GM23338 (cell line): ENCODE measurements around the gene GZF1. TPM values are rescaled to one million over a fixed set of nuclear protein-coding genes. Genes with fewer than 3 reads are reported as not detected.

Source experiments
- ATAC-seq: fragments of 200-7000 bp; cut with Tn5 transposase; 3 replicates; pipeline ENCODE4 v1.9.1; 2020
- DNase-seq: peaks from one replicate; pipeline ENCODE4 v3.0.0-alpha.2; 2015; ENCODE audit warnings: low spot score
- H2AFZ ChIP-seq: fragments of 200-600 bp; sonication (generic); 2 replicates; pipeline ENCODE4 v1.8.0; 2016; ENCODE audit warnings: antibody characterized with exemption, mild to moderate bottlenecking, moderate library complexity
- H3F3A ChIP-seq: fragments of 200-600 bp; sonication (generic); replicated peaks from 2 replicates; pipeline ENCODE4 v1.8.0; 2017; ENCODE audit warnings: antibody characterized with exemption, mixed run types, low read depth
- H3K27ac ChIP-seq: fragments of 200-600 bp; sonication (generic); 2 replicates; pipeline ENCODE4 v1.6.1; 2016; ENCODE audit warnings: low read depth
- H3K27me3 ChIP-seq: fragments of 200-600 bp; sonication (generic); 2 replicates; pipeline ENCODE4 v1.8.0; 2016; ENCODE audit warnings: mild to moderate bottlenecking, mixed run types, moderate library complexity; ENCODE audit not compliant: insufficient read depth
- H3K36me3 ChIP-seq: fragments of 200-600 bp; sonication (generic); 2 replicates; pipeline ENCODE4 v1.8.0; 2016; ENCODE audit warnings: mild to moderate bottlenecking; ENCODE audit not compliant: insufficient read depth
- H3K4me1 ChIP-seq: fragments of 200-600 bp; sonication (generic); 2 replicates; pipeline ENCODE4 v1.8.0; 2016; ENCODE audit warnings: mild to moderate bottlenecking, moderate library complexity; ENCODE audit not compliant: insufficient read depth
- H3K4me2 ChIP-seq: fragments of 200-600 bp; sonication (generic); 2 replicates; pipeline ENCODE4 v1.7.1; 2017; ENCODE audit warnings: mixed run types
- H3K4me3 ChIP-seq: fragments of 200-600 bp; sonication (generic); 2 replicates; pipeline ENCODE4 v1.6.1; 2016; ENCODE audit warnings: mixed run types
- H3K79me2 ChIP-seq: fragments of 200-600 bp; sonication (generic); replicated peaks from 2 replicates; pipeline ENCODE4 v1.8.0; 2017; ENCODE audit warnings: mild to moderate bottlenecking; ENCODE audit not compliant: insufficient read depth
- H3K9me2 ChIP-seq: fragments of 200-600 bp; sonication (generic); 2 replicates; pipeline ENCODE4 v1.8.0; 2017; ENCODE audit not compliant: insufficient read depth
- H4K20me1 ChIP-seq: fragments of 200-600 bp; sonication (generic); replicated peaks from 2 replicates; pipeline ENCODE4 v1.8.0; 2017; ENCODE audit warnings: mild to moderate bottlenecking; ENCODE audit not compliant: insufficient read depth
- H3K27ac Mint-ChIP-seq: 2 replicates; pipeline ENCODE4 v1.8.0; 2020; ENCODE audit warnings: inconsistent platforms, mild to moderate bottlenecking, moderate library complexity, mixed read lengths
- H3K27me3 Mint-ChIP-seq: 3 replicates; pipeline ENCODE4 v1.8.0; 2022; ENCODE audit warnings: low read depth, mild to moderate bottlenecking, moderate library complexity, mixed read lengths, inconsistent platforms; ENCODE audit not compliant: insufficient read depth, poor library complexity
- H3K36me3 Mint-ChIP-seq: 3 replicates; pipeline ENCODE4 v1.8.0; 2021; ENCODE audit warnings: low read depth, mild to moderate bottlenecking, inconsistent platforms, moderate library complexity, mixed read lengths
- H3K4me1 Mint-ChIP-seq: 3 replicates; pipeline ENCODE4 v1.8.0; 2020; ENCODE audit warnings: mild to moderate bottlenecking, inconsistent platforms, mixed read lengths
- H3K4me3 Mint-ChIP-seq: 3 replicates; pipeline ENCODE4 v1.8.0; 2021; ENCODE audit warnings: moderate library complexity, mild to moderate bottlenecking, inconsistent platforms, mixed read lengths
- H3K9me3 Mint-ChIP-seq: 3 replicates; pipeline ENCODE4 v1.8.0; 2020; ENCODE audit warnings: moderate library complexity, mild to moderate bottlenecking, inconsistent platforms, mixed read lengths
- CREB1 ChIP-seq: fragments of 250-450 bp; sonication (Bioruptor Pico); IDR thresholded peaks from 2 replicates; pipeline ENCODE4 v1.5.0; 2020; ENCODE audit warnings: low read depth, mild to moderate bottlenecking, moderate library complexity
- EZH2 ChIP-seq: fragments of 200-600 bp; sonication (generic); IDR thresholded peaks from one replicate; pipeline ENCODE4 v1.8.0; 2017; ENCODE audit warnings: antibody characterized with exemption, mild to moderate bottlenecking, low read depth; ENCODE audit not compliant: unreplicated experiment
- EZH2phosphoT487 ChIP-seq: fragments of 200-600 bp; sonication (generic); IDR thresholded peaks from one replicate; pipeline ENCODE4 v1.8.1; 2018; ENCODE audit warnings: antibody characterized with exemption; ENCODE audit not compliant: unreplicated experiment
- JUNB ChIP-seq: IDR thresholded peaks from one replicate; pipeline ENCODE4 v1.6.1; 2016; ENCODE audit warnings: antibody characterized with exemption; ENCODE audit not compliant: unreplicated experiment
- NANOG ChIP-seq: IDR thresholded peaks from 2 replicates; pipeline ENCODE4 v1.6.1; 2016; ENCODE audit warnings: antibody characterized with exemption, borderline replicate concordance
- POLR2AphosphoS5 ChIP-seq: IDR thresholded peaks from 2 replicates; pipeline ENCODE4 v1.6.1; 2016; ENCODE audit warnings: antibody characterized with exemption, low read depth
- STAT1 ChIP-seq: IDR thresholded peaks from one replicate; pipeline ENCODE4 v1.6.1; 2016; ENCODE audit warnings: antibody characterized with exemption; ENCODE audit not compliant: unreplicated experiment
- ZNF114 ChIP-seq: fragments of 250-450 bp; sonication (Bioruptor Pico); IDR thresholded peaks from 2 replicates; pipeline ENCODE4 v1.5.0; 2020; ENCODE audit warnings: mild to moderate bottlenecking, moderate library complexity
- ZNF331 ChIP-seq: fragments of 250-450 bp; sonication (Bioruptor Pico); IDR thresholded peaks from 2 replicates; pipeline ENCODE4 v1.5.0; 2020; ENCODE audit warnings: low read depth, mild to moderate bottlenecking, moderate library complexity
- polyA plus RNA-seq: library from polyadenylated mRNA; unstranded; fragments of >200 nt; fragmentation: Nextera tagmentation; extraction: Ambion mirVana; gene quantifications from 2 replicates; pipeline ENCODE4 v1.2.1, GENCODE V29; 2016
- total RNA-seq: library from RNA; depleted of rRNA; stranded (reverse); fragments of >200 nt; shearing (Covaris generic); gene quantifications from 2 replicates; pipeline ENCODE4 v1.2.3, GENCODE V29; 2014
- TF ChIP-seq, protein P1 (sequence below): fragments of 250-450 bp; sonication (Bioruptor Pico); IDR thresholded peaks from 2 replicates; pipeline ENCODE4 v1.5.0; 2020; ENCODE audit warnings: mild to moderate bottlenecking, moderate library complexity
- TF ChIP-seq, protein P2 (sequence below): IDR thresholded peaks from 2 replicates; pipeline ENCODE4 v1.6.1; 2016; ENCODE audit warnings: antibody characterized with exemption
- TF ChIP-seq, protein P3 (sequence below), 2 experiments: fragments of 200-600 bp in 1 of 2; sonication (generic) in 1 of 2; conservative IDR thresholded peaks; 2 replicates each; pipeline versions ENCODE4 v1.5.1 to v1.6.1; 2016 to 2017; ENCODE audit warnings: antibody characterized with exemption in 2 of 2, low read depth in 2 of 2, mild to moderate bottlenecking in 2 of 2, moderate library complexity in 1 of 2
- TF ChIP-seq, protein P4 (sequence below): IDR thresholded peaks from one replicate; pipeline ENCODE4 v1.6.1; 2018; ENCODE audit warnings: antibody characterized with exemption; ENCODE audit not compliant: unreplicated experiment

GZF1 gene
- total and polyA plus RNA-seq, 2 experiments from 2014 or later, result 4.2 to 15.7 TPM

DNA sequence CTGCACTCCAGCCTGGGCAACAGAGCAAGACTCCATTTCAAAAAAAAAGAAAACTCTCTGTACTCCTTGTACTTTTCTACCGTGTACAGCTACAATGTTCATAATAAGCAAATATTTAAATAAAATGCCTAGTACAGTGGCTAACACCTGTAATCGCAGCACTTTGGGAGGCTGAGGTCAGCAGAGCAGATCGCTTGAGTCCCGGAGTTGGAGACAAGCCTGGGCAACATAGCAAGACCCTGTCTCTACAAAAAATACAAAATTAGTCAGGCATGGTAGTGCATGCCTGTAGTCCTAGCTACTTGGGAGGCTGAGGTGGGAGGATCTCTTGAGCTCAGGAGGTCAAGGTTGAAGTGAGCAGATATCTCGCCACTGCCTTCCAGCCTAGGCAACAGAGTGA, 53.6 kb downstream of the GZF1 start:
- ATAC-seq (no peak), DNase-seq (no peak)
- Histone ChIP-seq H3K36me3 (no peaks in the 10 kb centered on the region), H3K4me2 (no peak overlapping the region), H2AFZ (no peak overlapping the region), H3K27me3 (no peaks in the 10 kb centered on the region), H3K27ac (no peak overlapping the region), H3K9me2 (no peaks in the 10 kb centered on the region), H4K20me1 (peaks cover 48% of the 10 kb centered on the region), H3K4me3 (no peak overlapping the region), H3F3A (no peaks in the 10 kb centered on the region), H3K79me2 (peaks cover 100% of the 10 kb centered on the region), H3K4me1 (peaks cover 11% of the 10 kb centered on the region)
- Mint-ChIP-seq H3K4me3 (no peak overlapping the region), H3K36me3 (no peaks in the 10 kb centered on the region; the same call in 2 of the 3 replicates), H3K9me3 (no peaks in the 10 kb centered on the region), H3K27me3 (no peaks in the 10 kb centered on the region), H3K4me1 (peaks cover 19% of the 10 kb centered on the region), H3K27ac (no peak overlapping the region)
- no peak for TF ChIP-seq STAT1
- TF ChIP-seq EZH2, result no peak
- no peak for TF ChIP-seq ZNF114 (CRISPR knock-in tag)
- TF ChIP-seq CREB1 (CRISPR knock-in tag), result no peak
- no peak for TF ChIP-seq NANOG
- TF ChIP-seq, protein P1, sequence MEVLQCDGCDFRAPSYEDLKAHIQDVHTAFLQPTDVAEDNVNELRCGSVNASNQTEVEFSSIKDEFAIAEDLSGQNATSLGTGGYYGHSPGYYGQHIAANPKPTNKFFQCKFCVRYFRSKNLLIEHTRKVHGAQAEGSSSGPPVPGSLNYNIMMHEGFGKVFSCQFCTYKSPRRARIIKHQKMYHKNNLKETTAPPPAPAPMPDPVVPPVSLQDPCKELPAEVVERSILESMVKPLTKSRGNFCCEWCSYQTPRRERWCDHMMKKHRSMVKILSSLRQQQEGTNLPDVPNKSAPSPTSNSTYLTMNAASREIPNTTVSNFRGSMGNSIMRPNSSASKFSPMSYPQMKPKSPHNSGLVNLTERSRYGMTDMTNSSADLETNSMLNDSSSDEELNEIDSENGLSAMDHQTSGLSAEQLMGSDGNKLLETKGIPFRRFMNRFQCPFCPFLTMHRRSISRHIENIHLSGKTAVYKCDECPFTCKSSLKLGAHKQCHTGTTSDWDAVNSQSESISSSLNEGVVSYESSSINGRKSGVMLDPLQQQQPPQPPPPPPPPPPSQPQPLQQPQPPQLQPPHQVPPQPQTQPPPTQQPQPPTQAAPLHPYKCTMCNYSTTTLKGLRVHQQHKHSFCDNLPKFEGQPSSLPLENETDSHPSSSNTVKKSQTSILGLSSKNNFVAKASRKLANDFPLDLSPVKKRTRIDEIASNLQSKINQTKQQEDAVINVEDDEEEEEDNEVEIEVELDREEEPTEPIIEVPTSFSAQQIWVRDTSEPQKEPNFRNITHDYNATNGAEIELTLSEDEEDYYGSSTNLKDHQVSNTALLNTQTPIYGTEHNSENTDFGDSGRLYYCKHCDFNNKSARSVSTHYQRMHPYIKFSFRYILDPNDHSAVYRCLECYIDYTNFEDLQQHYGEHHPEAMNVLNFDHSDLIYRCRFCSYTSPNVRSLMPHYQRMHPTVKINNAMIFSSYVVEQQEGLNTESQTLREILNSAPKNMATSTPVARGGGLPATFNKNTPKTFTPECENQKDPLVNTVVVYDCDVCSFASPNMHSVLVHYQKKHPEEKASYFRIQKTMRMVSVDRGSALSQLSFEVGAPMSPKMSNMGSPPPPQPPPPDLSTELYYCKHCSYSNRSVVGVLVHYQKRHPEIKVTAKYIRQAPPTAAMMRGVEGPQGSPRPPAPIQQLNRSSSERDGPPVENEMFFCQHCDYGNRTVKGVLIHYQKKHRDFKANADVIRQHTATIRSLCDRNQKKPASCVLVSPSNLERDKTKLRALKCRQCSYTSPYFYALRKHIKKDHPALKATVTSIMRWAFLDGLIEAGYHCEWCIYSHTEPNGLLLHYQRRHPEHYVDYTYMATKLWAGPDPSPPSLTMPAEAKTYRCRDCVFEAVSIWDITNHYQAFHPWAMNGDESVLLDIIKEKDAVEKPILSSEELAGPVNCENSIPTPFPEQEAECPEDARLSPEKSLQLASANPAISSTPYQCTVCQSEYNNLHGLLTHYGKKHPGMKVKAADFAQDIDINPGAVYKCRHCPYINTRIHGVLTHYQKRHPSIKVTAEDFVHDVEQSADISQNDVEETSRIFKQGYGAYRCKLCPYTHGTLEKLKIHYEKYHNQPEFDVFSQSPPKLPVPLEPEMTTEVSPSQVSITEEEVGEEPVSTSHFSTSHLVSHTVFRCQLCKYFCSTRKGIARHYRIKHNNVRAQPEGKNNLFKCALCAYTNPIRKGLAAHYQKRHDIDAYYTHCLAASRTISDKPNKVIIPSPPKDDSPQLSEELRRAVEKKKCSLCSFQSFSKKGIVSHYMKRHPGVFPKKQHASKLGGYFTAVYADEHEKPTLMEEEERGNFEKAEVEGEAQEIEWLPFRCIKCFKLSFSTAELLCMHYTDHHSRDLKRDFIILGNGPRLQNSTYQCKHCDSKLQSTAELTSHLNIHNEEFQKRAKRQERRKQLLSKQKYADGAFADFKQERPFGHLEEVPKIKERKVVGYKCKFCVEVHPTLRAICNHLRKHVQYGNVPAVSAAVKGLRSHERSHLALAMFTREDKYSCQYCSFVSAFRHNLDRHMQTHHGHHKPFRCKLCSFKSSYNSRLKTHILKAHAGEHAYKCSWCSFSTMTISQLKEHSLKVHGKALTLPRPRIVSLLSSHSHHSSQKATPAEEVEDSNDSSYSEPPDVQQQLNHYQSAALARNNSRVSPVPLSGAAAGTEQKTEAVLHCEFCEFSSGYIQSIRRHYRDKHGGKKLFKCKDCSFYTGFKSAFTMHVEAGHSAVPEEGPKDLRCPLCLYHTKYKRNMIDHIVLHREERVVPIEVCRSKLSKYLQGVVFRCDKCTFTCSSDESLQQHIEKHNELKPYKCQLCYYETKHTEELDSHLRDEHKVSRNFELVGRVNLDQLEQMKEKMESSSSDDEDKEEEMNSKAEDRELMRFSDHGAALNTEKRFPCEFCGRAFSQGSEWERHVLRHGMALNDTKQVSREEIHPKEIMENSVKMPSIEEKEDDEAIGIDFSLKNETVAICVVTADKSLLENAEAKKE (CRISPR knock-in tag), result no peak
- TF ChIP-seq ZNF331 (CRISPR knock-in tag), result no peak
- TF ChIP-seq, protein P2, sequence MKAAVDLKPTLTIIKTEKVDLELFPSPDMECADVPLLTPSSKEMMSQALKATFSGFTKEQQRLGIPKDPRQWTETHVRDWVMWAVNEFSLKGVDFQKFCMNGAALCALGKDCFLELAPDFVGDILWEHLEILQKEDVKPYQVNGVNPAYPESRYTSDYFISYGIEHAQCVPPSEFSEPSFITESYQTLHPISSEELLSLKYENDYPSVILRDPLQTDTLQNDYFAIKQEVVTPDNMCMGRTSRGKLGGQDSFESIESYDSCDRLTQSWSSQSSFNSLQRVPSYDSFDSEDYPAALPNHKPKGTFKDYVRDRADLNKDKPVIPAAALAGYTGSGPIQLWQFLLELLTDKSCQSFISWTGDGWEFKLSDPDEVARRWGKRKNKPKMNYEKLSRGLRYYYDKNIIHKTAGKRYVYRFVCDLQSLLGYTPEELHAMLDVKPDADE, result no peak
- TF ChIP-seq, protein P3, sequence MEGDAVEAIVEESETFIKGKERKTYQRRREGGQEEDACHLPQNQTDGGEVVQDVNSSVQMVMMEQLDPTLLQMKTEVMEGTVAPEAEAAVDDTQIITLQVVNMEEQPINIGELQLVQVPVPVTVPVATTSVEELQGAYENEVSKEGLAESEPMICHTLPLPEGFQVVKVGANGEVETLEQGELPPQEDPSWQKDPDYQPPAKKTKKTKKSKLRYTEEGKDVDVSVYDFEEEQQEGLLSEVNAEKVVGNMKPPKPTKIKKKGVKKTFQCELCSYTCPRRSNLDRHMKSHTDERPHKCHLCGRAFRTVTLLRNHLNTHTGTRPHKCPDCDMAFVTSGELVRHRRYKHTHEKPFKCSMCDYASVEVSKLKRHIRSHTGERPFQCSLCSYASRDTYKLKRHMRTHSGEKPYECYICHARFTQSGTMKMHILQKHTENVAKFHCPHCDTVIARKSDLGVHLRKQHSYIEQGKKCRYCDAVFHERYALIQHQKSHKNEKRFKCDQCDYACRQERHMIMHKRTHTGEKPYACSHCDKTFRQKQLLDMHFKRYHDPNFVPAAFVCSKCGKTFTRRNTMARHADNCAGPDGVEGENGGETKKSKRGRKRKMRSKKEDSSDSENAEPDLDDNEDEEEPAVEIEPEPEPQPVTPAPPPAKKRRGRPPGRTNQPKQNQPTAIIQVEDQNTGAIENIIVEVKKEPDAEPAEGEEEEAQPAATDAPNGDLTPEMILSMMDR (conservative IDR thresholded peaks at IDR 0.05; ENCODE audit: low read depth in 2 of 2), result no peak
- TF ChIP-seq EZH2phosphoT487, result no peak
- TF ChIP-seq JUNB, result no peak
- TF ChIP-seq, protein P4, sequence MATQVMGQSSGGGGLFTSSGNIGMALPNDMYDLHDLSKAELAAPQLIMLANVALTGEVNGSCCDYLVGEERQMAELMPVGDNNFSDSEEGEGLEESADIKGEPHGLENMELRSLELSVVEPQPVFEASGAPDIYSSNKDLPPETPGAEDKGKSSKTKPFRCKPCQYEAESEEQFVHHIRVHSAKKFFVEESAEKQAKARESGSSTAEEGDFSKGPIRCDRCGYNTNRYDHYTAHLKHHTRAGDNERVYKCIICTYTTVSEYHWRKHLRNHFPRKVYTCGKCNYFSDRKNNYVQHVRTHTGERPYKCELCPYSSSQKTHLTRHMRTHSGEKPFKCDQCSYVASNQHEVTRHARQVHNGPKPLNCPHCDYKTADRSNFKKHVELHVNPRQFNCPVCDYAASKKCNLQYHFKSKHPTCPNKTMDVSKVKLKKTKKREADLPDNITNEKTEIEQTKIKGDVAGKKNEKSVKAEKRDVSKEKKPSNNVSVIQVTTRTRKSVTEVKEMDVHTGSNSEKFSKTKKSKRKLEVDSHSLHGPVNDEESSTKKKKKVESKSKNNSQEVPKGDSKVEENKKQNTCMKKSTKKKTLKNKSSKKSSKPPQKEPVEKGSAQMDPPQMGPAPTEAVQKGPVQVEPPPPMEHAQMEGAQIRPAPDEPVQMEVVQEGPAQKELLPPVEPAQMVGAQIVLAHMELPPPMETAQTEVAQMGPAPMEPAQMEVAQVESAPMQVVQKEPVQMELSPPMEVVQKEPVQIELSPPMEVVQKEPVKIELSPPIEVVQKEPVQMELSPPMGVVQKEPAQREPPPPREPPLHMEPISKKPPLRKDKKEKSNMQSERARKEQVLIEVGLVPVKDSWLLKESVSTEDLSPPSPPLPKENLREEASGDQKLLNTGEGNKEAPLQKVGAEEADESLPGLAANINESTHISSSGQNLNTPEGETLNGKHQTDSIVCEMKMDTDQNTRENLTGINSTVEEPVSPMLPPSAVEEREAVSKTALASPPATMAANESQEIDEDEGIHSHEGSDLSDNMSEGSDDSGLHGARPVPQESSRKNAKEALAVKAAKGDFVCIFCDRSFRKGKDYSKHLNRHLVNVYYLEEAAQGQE, result no peak
- no peak for TF ChIP-seq POLR2AphosphoS5
